OCI-LY3 (cell line): ENCODE measurements around the gene CISD3.

ENCODE experiments used
- EZH2phosphoT487 ChIP-seq: fragments of 200-600 bp; shearing (Covaris generic); IDR thresholded peaks from 2 replicates; pipeline ENCODE4 v1.6.1; 2018; ENCODE audit warnings: antibody characterized with exemption, mixed run types, low read depth
- TF ChIP-seq, protein P1 (sequence below): fragments of 200-600, 300-600 bp; sonication (generic); IDR thresholded peaks from 2 replicates; pipeline ENCODE4 v1.5.1; 2014; ENCODE audit warnings: antibody characterized with exemption, low read length, low read depth

DNA sequence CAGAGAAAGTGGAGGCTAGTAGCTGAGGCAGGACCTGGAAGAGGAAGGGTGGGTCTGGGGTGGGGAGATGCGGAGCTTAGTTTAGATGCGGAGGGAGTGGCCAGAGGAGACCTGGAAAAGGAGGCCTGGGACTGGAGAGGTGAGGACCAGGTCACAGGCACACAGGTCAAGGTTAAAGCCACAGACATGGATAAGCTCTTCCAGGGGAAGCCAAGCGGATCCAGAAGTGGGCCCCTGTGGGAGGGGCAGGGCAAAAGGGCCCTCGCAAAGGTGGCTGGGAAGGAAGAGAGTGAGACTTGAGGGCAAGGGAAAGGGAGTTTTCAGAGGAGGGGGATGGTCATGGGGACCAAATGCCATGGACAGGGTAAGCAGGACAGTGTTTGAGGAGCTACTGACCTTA is 39.0 kb upstream of the CISD3 start:
- TF ChIP-seq, protein P1, sequence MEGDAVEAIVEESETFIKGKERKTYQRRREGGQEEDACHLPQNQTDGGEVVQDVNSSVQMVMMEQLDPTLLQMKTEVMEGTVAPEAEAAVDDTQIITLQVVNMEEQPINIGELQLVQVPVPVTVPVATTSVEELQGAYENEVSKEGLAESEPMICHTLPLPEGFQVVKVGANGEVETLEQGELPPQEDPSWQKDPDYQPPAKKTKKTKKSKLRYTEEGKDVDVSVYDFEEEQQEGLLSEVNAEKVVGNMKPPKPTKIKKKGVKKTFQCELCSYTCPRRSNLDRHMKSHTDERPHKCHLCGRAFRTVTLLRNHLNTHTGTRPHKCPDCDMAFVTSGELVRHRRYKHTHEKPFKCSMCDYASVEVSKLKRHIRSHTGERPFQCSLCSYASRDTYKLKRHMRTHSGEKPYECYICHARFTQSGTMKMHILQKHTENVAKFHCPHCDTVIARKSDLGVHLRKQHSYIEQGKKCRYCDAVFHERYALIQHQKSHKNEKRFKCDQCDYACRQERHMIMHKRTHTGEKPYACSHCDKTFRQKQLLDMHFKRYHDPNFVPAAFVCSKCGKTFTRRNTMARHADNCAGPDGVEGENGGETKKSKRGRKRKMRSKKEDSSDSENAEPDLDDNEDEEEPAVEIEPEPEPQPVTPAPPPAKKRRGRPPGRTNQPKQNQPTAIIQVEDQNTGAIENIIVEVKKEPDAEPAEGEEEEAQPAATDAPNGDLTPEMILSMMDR: no peak
- TF ChIP-seq EZH2phosphoT487: no peak
